OCI-LY1 (cell line): ENCODE data around the gene CD209.
"Not testable (repeated sequence)": the region's sequence is repeated elsewhere in the genome, so short reads cannot be mapped to it uniquely, and the experiment has no call there.

Experiments
- H2AFZ ChIP-seq: fragments of 200-600 bp; sonication (generic), shearing (Covaris generic); 2 replicates; pipeline ENCODE4 v1.6.0; 2014; ENCODE audit warnings: antibody characterized with exemption, mild to moderate bottlenecking, low read length
- H3F3A ChIP-seq: fragments of 200-600 bp; sonication (generic), shearing (Covaris generic); 2 replicates; pipeline ENCODE4 v1.6.0; 2014; ENCODE audit warnings: mild to moderate bottlenecking, antibody characterized with exemption, low read length, moderate library complexity; ENCODE audit not compliant: insufficient read depth
- H3K27ac ChIP-seq: fragments of 200-600 bp; sonication (generic); 2 replicates; pipeline ENCODE4 v1.5.1; 2014; ENCODE audit warnings: low read length, mixed run types, mild to moderate bottlenecking, low read depth; ENCODE audit not compliant: poor library complexity, severe bottlenecking
- H3K27me3 ChIP-seq: fragments of 200-600 bp; sonication (generic); 2 replicates; pipeline ENCODE4 v1.6.0; 2014; ENCODE audit warnings: antibody characterized with exemption, mild to moderate bottlenecking, low read length, moderate library complexity; ENCODE audit not compliant: insufficient read depth
- H3K36me3 ChIP-seq: fragments of 200-600 bp; sonication (generic); 2 replicates; pipeline ENCODE4 v1.6.1; 2014; ENCODE audit warnings: mild to moderate bottlenecking, antibody characterized with exemption, low read length, moderate library complexity, mixed read lengths; ENCODE audit not compliant: insufficient read depth
- H3K4me1 ChIP-seq: fragments of 200-600 bp; sonication (generic); 2 replicates; pipeline ENCODE4 v1.5.1; 2014; ENCODE audit warnings: mild to moderate bottlenecking, low read length, moderate library complexity; ENCODE audit not compliant: insufficient read depth, severe bottlenecking
- H3K4me2 ChIP-seq: fragments of 200-600 bp; sonication (generic), shearing (Covaris generic); 2 replicates; pipeline ENCODE4 v1.6.1; 2014; ENCODE audit warnings: low read length
- H3K4me3 ChIP-seq: fragments of 200-600 bp; sonication (generic); 2 replicates; pipeline ENCODE4 v1.5.1; 2014; ENCODE audit warnings: low read length, low read depth, mild to moderate bottlenecking, mixed read lengths; ENCODE audit not compliant: poor library complexity, severe bottlenecking
- H3K79me2 ChIP-seq: fragments of 200-600 bp; shearing (Covaris generic); 2 replicates; pipeline ENCODE4 v1.6.1; 2016; ENCODE audit warnings: mixed run types, low read length, mixed read lengths; ENCODE audit not compliant: insufficient read depth
- H3K9ac ChIP-seq: fragments of 200-600 bp; sonication (generic), shearing (Covaris generic); 2 replicates; pipeline ENCODE4 v1.6.1; 2014; ENCODE audit warnings: mild to moderate bottlenecking, low read length, mixed read lengths
- H3K9me2 ChIP-seq: fragments of 200-600 bp; sonication (generic), shearing (Covaris generic); 2 replicates; pipeline ENCODE4 v1.6.1; 2014; ENCODE audit warnings: low read depth, mild to moderate bottlenecking, low read length, mixed read lengths
- H3K9me3 ChIP-seq: fragments of 200-600 bp; shearing (Covaris generic); 2 replicates; pipeline ENCODE4 v1.6.1; 2014; ENCODE audit warnings: low read length, mixed read lengths
- H4K20me1 ChIP-seq: fragments of 200-600 bp; sonication (generic), shearing (Covaris generic); 2 replicates; pipeline ENCODE4 v1.6.0; 2016; ENCODE audit warnings: mild to moderate bottlenecking, low read length; ENCODE audit not compliant: insufficient read depth
- CTCF ChIP-seq: fragments of 200-600 bp; sonication (generic), shearing (Covaris generic); IDR thresholded peaks from 2 replicates; pipeline ENCODE4 v1.5.1; 2017; ENCODE audit warnings: mild to moderate bottlenecking, antibody characterized with exemption, low read length, moderate library complexity, mixed read lengths
- EZH2 ChIP-seq: fragments of 200-600 bp; sonication (generic), shearing (Covaris generic); IDR thresholded peaks from 2 replicates; pipeline ENCODE4 v1.8.0; 2017; ENCODE audit warnings: borderline replicate concordance, mixed run types, mild to moderate bottlenecking, antibody characterized with exemption, low read length, moderate library complexity, mixed read lengths

The CD209 gene

GRCh38 chr19:7766535-7766934 is 19.2 kb upstream of the CD209 start:
- no peak overlapping the region for H3K4me2 ChIP-seq
- H4K20me1 ChIP-seq, result no peaks in the 10 kb centered on the region

GRCh38 chr19:7765043-7765442 is 17.7 kb upstream of the CD209 start:
- not testable (repeated sequence) for H3K4me2 ChIP-seq, H3F3A ChIP-seq, H3K27ac ChIP-seq, H3K4me1 ChIP-seq, H3K9ac ChIP-seq, H3K9me3 ChIP-seq, H3K9me2 ChIP-seq, H4K20me1 ChIP-seq, H3K27me3 ChIP-seq, H3K79me2 ChIP-seq, H2AFZ ChIP-seq, H3K4me3 ChIP-seq, H3K36me3 ChIP-seq

More at GRCh38 chr19:7766535-7766934, 19.2 kb upstream of the CD209 start:
- H3K27ac ChIP-seq, result no peak overlapping the region
- H3K79me2 ChIP-seq, result no peaks in the 10 kb centered on the region
- H3K9me3 ChIP-seq, result no peaks in the 10 kb centered on the region
- no peaks in the 10 kb centered on the region for H3K36me3 ChIP-seq
- no peaks in the 10 kb centered on the region for H3K4me1 ChIP-seq
- TF ChIP-seq CTCF (no peak), EZH2 (no peak)
- H3F3A ChIP-seq, result no peaks in the 10 kb centered on the region
- H3K9me2 ChIP-seq, result no peaks in the 10 kb centered on the region
- no peak overlapping the region for H3K9ac ChIP-seq
- H2AFZ ChIP-seq, result no peak overlapping the region
- H3K27me3 ChIP-seq, result no peaks in the 10 kb centered on the region; the same call in 1 of the 2 replicates
- H3K4me3 ChIP-seq, result no peak overlapping the region

- not testable (repeated sequence) for H3K27me3 ChIP-seq, H3K4me3 ChIP-seq, H3K4me1 ChIP-seq, H3K9ac ChIP-seq, H3F3A ChIP-seq, H3K9me3 ChIP-seq, H3K9me2 ChIP-seq, H4K20me1 ChIP-seq, H3K79me2 ChIP-seq, H3K4me2 ChIP-seq, H2AFZ ChIP-seq, H3K27ac ChIP-seq, H3K36me3 ChIP-seq
Measured at GRCh38 chr19:7764157-7764556, 16.8 kb upstream of the CD209 start.

GRCh38 chr19:7763696-7764095 is 16.4 kb upstream of the CD209 start:
- Histone ChIP-seq H3K27me3 (no peaks in the 10 kb centered on the region; the same call in 1 of the 2 replicates), H3K79me2 (no peaks in the 10 kb centered on the region), H3K9me3 (peaks cover 9% of the 10 kb centered on the region; the same call in 1 of the 2 replicates), H3K4me2 (no peak overlapping the region), H3K4me3 (no peak overlapping the region), H3K9me2 (no peaks in the 10 kb centered on the region), H2AFZ (no peak overlapping the region), H3F3A (no peaks in the 10 kb centered on the region), H3K27ac (no peak overlapping the region), H3K4me1 (no peaks in the 10 kb centered on the region), H3K9ac (no peak overlapping the region), H3K36me3 (no peaks in the 10 kb centered on the region), H4K20me1 (no peaks in the 10 kb centered on the region)
- TF ChIP-seq CTCF (no peak), EZH2 (no peak)
